Gastrocnemius medialis (tissue), 4 donors: ENCODE measurements around the gene OR13C5. TPM values are rescaled to one million over a fixed set of nuclear protein-coding genes. Genes with fewer than 3 reads are reported as not detected.

Source experiments
- ATAC-seq, 2 donors: fragments of 150-250 bp; one replicate each; pipeline ENCODE4 v1.9.1; 2016
- DNase-seq, 2 donors: peaks; one replicate each; pipeline ENCODE4 v3.0.0-alpha.2; 2019
- H3K27ac ChIP-seq, 4 donors: fragments of 200-600 bp; sonication (generic); 1 replicate in 1 of 4; 2 replicates in 3 of 4; pipeline ENCODE4 v1.5.1; 2016 to 2018; ENCODE audit warnings: mild to moderate bottlenecking in 2 of 4, moderate library complexity in 1 of 4
- H3K27me3 ChIP-seq, 3 donors: fragments of 200-600 bp; sonication (generic) in 2 of 3; 1 replicate in 1 of 3; 2 replicates in 2 of 3; pipeline versions ENCODE4 v1.5.1 to v1.6.0; 2016 to 2019; ENCODE audit warnings: mild to moderate bottlenecking in 1 of 3, moderate library complexity in 1 of 3
- H3K36me3 ChIP-seq, 2 donors: fragments of 200-600 bp; sonication (generic) in 1 of 2; one replicate each; pipeline ENCODE4 v1.5.1; 2017 to 2018
- H3K4me1 ChIP-seq, 2 donors: fragments of 200-600 bp; sonication (generic) in 1 of 2; one replicate each; pipeline ENCODE4 v1.5.1; 2016 to 2017; ENCODE audit warnings: mild to moderate bottlenecking in 2 of 2
- H3K4me3 ChIP-seq, 4 donors: fragments of 200-600 bp; sonication (generic) in 3 of 4; 1 replicate in 1 of 4; 2 replicates in 3 of 4; pipeline ENCODE4 v1.5.1; 2016 to 2019; ENCODE audit warnings: mild to moderate bottlenecking in 2 of 4
- H3K9me3 ChIP-seq, 3 donors: fragments of 200-600 bp; sonication (generic) in 2 of 3; 1 replicate in 1 of 3; 2 replicates in 2 of 3; pipeline ENCODE4 v1.5.1; 2016 to 2019
- POLR2A ChIP-seq, 2 donors: fragments of 450-650 bp; IDR thresholded peaks; one replicate each; pipeline ENCODE4 v1.6.1; 2017; ENCODE audit warnings: antibody characterized with exemption in 2 of 2, mild to moderate bottlenecking in 2 of 2, moderate library complexity in 2 of 2
- in situ Hi-C, 4 donors: fragments of 200-750 bp; cut with MboI; loops; one replicate each; pipeline versions ENCODE4 v1.15.0 to v1.8.0; 2017; ENCODE audit warnings: low sequenced_read_pairs in 4 of 4
- intact Hi-C: fragments of 100-400 bp; cut with DNase I; formaldehyde crosslinking; loops from one replicate; pipeline ENCODE4 v1.15.1; 2023; ENCODE audit warnings: low total_unique reads
- total RNA-seq, 4 donors: library from RNA; depleted of rRNA; stranded (reverse); fragments of >200 nt; gene quantifications; one replicate each; pipeline versions ENCODE4 v1.1.0 to v1.2.3, GENCODE V29; 2016
- TF ChIP-seq, protein P1 (sequence below), 5 experiments: fragments of 450-650 bp in 3 of 5; fragments of 200-600 bp in 2 of 5; sonication (generic) in 2 of 5; IDR thresholded peaks in 4 of 5; conservative IDR thresholded peaks in 1 of 5; 1 replicate in 4 of 5; 2 replicates in 1 of 5; pipeline ENCODE4 v1.5.1; 2016 to 2019; ENCODE audit warnings: antibody characterized with exemption in 5 of 5, mild to moderate bottlenecking in 3 of 5, moderate library complexity in 3 of 5

The OR13C5 gene
- total RNA-seq, 4 donors from 2014 or later, result not detected

DNA sequence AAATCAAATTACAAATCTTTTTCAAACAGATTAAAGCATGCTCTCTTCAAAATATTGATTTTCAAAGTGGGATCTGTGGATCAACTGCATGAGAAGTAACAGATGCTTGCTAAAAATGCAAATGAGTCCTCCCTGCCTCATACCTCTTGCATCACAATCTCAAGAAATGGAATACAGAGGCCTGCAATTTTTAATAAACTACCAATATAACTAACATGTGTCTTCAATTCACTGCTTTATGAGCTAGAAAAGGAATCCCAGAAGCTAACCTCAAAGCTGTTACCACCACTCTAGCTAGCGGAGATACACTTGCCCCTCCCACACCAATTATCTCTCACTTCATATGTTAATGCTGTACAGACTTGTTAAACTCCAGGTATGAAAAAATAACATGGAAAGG is 9.6 kb downstream of the OR13C5 start:
- in situ Hi-C loops (no loop called here), intact Hi-C loops (no loop called here)
- Histone ChIP-seq H3K27me3 (no peaks in the 10 kb centered on the region), H3K4me3 (no peak overlapping the region), H3K4me1 (no peaks in the 10 kb centered on the region), H3K27ac (no peak overlapping the region), H3K9me3 (no peaks in the 10 kb centered on the region), H3K36me3 (no peaks in the 10 kb centered on the region)
- no peak for DNase-seq
- no peak for ATAC-seq
- TF ChIP-seq, protein P1, sequence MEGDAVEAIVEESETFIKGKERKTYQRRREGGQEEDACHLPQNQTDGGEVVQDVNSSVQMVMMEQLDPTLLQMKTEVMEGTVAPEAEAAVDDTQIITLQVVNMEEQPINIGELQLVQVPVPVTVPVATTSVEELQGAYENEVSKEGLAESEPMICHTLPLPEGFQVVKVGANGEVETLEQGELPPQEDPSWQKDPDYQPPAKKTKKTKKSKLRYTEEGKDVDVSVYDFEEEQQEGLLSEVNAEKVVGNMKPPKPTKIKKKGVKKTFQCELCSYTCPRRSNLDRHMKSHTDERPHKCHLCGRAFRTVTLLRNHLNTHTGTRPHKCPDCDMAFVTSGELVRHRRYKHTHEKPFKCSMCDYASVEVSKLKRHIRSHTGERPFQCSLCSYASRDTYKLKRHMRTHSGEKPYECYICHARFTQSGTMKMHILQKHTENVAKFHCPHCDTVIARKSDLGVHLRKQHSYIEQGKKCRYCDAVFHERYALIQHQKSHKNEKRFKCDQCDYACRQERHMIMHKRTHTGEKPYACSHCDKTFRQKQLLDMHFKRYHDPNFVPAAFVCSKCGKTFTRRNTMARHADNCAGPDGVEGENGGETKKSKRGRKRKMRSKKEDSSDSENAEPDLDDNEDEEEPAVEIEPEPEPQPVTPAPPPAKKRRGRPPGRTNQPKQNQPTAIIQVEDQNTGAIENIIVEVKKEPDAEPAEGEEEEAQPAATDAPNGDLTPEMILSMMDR (IDR thresholded peaks at IDR 0.05 in 4 of 5, conservative IDR thresholded peaks at IDR 0.05 in 1 of 5), result no peak

DNA sequence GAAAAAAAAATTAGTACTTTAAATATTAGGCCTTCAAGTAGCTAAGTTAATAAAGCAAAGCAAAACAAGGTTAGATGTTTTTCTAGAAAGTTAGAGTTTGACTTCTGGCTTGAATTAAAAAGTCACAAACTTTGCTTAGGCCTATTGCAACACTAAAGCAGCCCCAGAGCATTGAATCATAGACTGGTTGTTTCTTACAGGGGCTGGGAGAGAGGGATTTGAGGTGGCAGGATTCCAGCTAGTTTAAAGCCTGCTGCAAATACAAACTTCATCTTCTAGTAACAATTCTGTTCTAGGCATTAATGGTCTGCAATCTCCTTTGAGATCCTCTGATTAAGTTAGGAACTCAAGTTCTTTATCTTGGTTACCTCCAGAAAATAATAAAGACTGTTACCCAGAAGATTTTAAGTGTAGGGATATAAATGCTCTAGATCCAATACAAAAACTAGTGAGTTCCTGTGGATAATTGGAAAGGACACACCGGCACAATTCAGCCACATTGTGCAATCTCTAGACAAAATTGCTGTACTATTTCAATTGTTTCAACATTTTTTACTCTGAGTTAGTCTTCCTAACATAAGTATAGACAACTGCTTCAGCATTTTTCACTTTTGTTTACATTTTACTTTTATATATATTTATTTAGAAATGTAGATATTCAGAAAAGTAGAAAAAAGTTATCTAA is 12.6 kb downstream of the OR13C5 start:
- DNase-seq (no peak), ATAC-seq (no peak)
- Histone ChIP-seq H3K4me1 (no peaks in the 10 kb centered on the region), H3K9me3 (no peaks in the 10 kb centered on the region), H3K27me3 (no peaks in the 10 kb centered on the region), H3K36me3 (no peaks in the 10 kb centered on the region), H3K27ac (no peak overlapping the region), H3K4me3 (no peak overlapping the region)
- TF ChIP-seq, protein P1 (IDR thresholded peaks at IDR 0.05 in 4 of 5, conservative IDR thresholded peaks at IDR 0.05 in 1 of 5), result no peak
- TF ChIP-seq POLR2A (IDR thresholded peaks at IDR 0.05), result no peak
- in situ Hi-C loops, result no loop called here
- intact Hi-C loops, result no loop called here

DNA sequence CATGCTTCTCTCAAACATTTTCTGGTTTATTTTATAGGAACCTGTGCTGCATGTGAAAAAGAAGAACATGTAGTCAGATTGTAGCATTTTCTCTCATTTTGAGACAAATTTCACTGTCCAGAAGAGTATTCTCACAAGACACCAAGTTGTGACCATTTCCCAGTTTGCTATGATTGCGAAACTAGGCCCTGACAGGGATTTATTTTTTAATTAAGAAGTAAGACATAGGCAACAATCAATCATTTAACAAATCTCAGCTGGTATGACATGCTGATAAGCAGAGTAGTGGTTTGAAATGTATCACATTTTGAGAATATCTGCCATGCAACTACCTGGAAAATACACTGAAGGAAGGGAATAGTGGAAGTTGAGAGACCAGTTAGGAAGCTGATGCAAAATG is 18.7 kb downstream of the OR13C5 start:
- in situ Hi-C loops (no loop called here), intact Hi-C loops (no loop called here)
- ATAC-seq (no peak), DNase-seq (no peak)
- TF ChIP-seq, protein P1 (IDR thresholded peaks at IDR 0.05 in 4 of 5, conservative IDR thresholded peaks at IDR 0.05 in 1 of 5), result no peak
- no peak for TF ChIP-seq POLR2A (IDR thresholded peaks at IDR 0.05)
- Histone ChIP-seq H3K27me3 (no peaks in the 10 kb centered on the region), H3K9me3 (no peaks in the 10 kb centered on the region), H3K27ac (no peak overlapping the region), H3K4me3 (no peak overlapping the region), H3K36me3 (no peaks in the 10 kb centered on the region), H3K4me1 (no peaks in the 10 kb centered on the region)

DNA sequence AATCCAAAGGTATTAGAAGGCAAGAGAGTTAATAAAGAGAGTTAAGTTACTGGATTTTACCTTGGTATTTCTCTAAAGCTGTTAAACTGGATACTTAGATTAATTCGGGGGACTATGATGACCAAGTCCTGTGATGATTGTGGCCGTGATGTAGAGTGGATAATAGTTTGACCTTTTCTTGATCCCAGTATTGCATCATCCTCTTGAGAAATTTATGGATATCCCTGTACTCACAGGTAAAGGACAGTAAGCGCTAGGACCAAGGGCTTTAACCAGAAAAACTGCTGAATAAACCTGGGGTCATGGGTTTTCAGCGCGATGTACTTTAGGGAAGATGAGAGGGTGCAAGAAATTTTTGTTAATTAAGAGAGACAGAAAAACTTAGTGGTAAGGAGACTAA is 21.9 kb downstream of the OR13C5 start:
- no peaks in the 10 kb centered on the region for H3K4me1 ChIP-seq
- in situ Hi-C loops (no loop called here), intact Hi-C loops (no loop called here)
- no peaks in the 10 kb centered on the region for H3K36me3 ChIP-seq
- no peaks in the 10 kb centered on the region for H3K27me3 ChIP-seq
- H3K4me3 ChIP-seq, result no peak overlapping the region
- TF ChIP-seq POLR2A (IDR thresholded peaks at IDR 0.05), result no peak
- TF ChIP-seq, protein P1 (IDR thresholded peaks at IDR 0.05 in 4 of 5, conservative IDR thresholded peaks at IDR 0.05 in 1 of 5), result no peak
- no peaks in the 10 kb centered on the region for H3K9me3 ChIP-seq
- DNase-seq, result no peak
- H3K27ac ChIP-seq, result no peak overlapping the region
- no peak for ATAC-seq

DNA sequence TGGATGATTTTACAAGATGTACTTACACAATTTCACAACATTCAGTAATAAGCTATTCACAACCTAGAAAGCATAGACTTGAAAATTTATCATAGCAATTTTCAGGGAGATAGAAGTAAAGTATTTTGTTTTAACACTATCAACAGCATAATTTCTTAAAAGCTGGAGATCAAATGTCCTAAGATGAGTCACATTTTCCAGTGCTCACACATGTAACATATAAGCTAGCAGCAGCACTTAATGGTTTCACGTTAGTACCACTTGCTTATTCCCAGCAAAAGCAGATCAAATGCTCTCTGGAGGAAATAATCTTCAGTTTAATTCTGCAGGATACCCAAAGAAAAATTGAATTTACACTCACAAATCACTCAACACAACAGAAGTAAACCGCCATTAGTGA is 23.8 kb downstream of the OR13C5 start:
- Histone ChIP-seq H3K9me3 (no peaks in the 10 kb centered on the region), H3K4me3 (no peak overlapping the region), H3K4me1 (no peaks in the 10 kb centered on the region), H3K36me3 (no peaks in the 10 kb centered on the region), H3K27me3 (no peaks in the 10 kb centered on the region), H3K27ac (no peak overlapping the region)
- in situ Hi-C loops (no loop called here), intact Hi-C loops (no loop called here)
- DNase-seq (no peak), ATAC-seq (no peak)
- TF ChIP-seq POLR2A (IDR thresholded peaks at IDR 0.05), result no peak
- TF ChIP-seq, protein P1 (IDR thresholded peaks at IDR 0.05 in 4 of 5, conservative IDR thresholded peaks at IDR 0.05 in 1 of 5), result no peak
